ENCODE results near the gene ZNF106.

The ZNF106 gene

GRCh38 chr15:42490671-42491538 is at the start of gene ZNF106:
Gene ZNF106, minus strand, starts transcription at chr15:42491141. Its CDS starts 18,852 bp downstream, at chr15:42472289.
- peak; percentile 75 to 79 for DNase-seq

DNA sequence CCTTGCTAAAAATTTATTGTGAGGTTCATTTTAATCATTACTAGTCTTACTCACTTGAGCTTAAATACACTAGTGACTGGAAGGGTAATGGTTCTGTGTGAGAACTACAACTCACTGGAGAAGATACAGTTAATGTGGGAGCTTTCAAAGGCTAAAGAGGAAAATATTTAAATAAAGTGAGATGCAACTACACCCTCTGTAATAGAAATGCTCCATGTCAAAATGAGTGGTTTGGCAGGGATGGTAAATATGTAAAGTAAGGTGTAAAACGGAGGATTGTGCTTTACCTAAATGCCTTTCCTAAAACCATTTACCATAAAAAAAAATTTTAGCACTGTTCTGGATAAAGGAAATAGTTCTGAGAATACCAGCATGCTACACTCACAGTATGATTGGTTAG is 42.3 kb upstream of the ZNF106 start:
- no peak for DNase-seq

DNA sequence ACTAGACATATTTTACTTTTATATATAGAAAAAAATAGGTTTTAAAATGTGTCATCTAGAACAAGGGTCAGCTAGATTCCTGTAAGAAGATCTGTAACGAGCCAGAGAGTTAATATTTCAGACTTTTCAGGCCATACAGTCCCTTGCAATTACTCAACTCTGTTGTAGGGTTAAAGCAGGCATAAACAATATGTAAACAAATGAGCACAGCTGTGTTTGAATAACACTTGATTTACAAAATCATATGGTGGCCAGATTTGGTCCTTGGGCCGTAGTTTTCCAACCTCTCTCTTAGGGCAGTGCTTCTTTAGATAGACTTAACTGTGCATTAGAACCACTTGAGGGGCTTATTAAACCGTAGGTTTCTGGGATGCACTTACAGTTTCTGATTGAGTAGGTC is 38.0 kb upstream of the ZNF106 start:
- DNase-seq = no peak

DNA sequence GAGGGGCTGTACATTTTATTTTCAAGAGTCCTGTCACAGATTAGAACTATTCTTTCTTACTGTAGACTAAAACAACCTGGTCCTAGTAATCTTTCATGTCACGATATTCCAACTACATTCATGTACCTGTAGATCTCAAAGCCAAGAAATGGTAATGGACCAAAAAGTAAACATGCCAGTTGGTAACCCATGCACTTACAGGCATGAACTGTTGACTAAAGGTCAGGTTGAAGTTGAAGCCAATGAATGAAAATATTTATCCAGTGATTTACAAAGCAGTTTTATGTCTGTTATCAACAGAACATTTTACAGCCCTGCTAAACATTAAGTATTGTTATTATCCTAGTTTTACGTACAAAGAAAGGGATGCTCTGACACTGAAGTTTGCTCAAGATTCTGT is 32.4 kb upstream of the ZNF106 start:
- no peak for DNase-seq

DNA sequence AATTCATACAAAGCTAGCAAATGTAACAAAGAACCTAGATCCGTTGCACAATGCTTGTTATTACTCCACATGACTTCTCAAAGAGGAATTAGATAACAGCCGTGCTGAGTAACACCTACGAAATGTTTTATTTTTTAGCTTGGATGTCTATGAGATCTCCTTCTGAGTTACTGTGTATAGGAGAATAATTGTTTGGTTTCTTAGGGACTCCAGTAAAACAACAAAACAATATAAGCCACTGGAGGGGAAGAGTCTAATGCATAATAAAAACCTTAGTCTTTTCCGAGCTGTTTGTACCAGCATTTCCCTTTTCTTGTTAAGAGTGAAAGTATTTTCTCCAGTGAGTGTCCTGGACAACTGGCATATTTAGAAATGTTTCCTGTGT is 20.1 kb upstream of the ZNF106 start:
- no peak for DNase-seq

- DNase-seq = no peak
These were observed 19.5 kb upstream of the ZNF106 start for GRCh38 chr15:42510258-42511006.

- no peak for DNase-seq
These were observed 17.3 kb upstream of the ZNF106 start for GRCh38 chr15:42508263-42508690.

GRCh38 chr15:42507514-42507913 is 16.6 kb upstream of the ZNF106 start:
- DNase-seq = no peak

GRCh38 chr15:42504631-42505030 is 13.7 kb upstream of the ZNF106 start:
- DNase-seq = no peak

DNA sequence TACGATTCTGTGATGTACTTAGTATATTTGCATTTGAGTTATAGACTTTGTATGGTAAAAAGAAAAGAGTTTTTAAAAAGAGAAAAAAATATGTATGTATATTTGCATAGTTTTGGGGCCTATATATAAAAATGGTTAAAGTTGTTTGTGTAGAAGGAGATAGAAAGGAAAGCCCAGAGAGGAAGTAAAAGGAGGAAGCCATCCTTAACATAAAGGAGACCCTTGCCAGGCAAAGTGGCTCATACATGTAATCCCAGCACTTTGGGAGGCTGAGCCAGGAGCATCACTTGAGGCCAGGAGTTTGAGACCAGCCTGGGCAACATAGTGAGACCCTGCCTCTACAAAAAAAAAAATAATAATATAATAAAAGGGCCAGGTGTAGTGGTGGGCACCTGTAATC is 12.9 kb upstream of the ZNF106 start:
- no peak for DNase-seq

- no peak for DNase-seq
These were observed 11.5 kb upstream of the ZNF106 start for GRCh38 chr15:42502477-42502876.

DNA sequence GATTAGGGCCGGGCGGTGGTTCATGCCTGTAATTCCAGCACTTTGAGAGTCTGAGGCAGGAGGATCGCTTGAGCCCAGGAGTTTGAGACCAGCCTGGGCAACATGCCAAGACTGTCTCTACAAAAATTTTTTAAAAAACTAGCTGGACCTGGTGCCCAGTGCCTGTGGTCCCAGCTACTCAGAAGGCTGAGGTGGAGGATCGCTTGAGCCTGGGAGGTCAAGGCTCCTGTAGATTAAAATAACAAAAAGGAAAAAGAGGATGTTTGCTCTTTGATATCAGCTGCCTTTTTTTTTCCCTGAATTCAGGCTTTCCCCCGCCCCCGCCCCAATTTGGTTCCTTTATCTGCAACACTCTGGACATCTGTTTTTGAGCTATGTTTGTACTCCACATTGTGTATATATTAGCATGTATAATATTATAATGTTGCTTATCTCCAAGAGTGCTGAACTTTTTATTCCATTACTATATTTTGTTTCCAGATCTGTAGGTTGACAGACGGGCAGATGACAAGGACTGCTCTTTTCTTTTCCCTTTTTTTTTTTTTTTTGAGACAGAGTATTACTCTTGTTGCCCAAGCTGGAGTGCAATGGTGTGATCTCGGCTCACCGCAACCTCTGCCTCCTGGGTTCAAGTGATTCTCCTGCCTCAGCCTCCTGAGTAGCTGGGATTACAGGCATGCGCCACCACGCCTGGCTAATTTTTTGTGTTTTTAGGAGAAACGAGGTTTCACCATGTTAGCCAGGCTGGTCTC is 9.1 kb upstream of the ZNF106 start:
- no peak for DNase-seq

GRCh38 chr15:42498212-42499068 is 7.5 kb upstream of the ZNF106 start:
- DNase-seq = no peak

GRCh38 chr15:42495361-42496212 is 4.6 kb upstream of the ZNF106 start, which contains the start of gene SNAP23:
Gene SNAP23, plus strand, starts transcription at chr15:42495634. Its CDS starts 16,213 bp downstream, at chr15:42511847.
- peak; percentile 60 to 62 for DNase-seq

DNA sequence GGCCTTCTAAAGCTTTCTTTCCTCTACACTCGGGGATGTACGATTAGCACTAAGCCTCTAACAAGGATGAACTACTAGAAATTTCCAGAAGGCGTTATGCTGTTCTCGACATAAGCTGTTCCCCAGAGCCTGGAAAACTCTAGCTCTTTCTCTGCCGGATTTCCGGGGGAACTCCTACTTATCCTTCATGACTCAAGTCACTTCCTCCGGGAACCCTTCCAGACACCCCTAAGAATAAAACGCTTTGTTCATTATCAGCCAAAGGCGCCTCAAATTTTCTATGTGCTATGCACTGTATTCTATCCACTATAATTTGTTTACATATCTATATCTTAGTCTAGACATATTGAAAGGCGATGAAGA is 4.0 kb upstream of the ZNF106 start:
- no peak for DNase-seq

DNA sequence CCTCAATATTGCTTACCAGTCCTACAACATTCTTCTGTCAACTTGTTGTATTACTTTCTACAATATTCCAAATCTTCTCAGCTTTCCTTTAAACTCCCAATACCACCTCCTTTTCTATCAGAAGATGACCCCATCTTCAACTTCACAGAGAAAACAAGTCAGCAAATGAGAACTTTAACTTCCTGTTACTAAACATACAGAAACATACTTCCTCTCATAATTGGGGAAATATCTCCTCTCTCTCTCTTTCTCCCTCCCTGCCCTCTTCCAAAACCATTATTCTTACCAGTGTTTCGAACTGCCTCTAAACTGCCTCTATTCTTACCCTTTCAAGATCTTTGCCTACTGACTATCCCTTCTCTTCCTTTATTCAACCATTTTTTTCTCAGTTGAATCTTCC is 2.7 kb upstream of the ZNF106 start:
- no peak for DNase-seq

GRCh38 chr15:42491539-42492225 is 741 bp upstream of the ZNF106 start:
- DNase-seq = no peak

- no peak for DNase-seq
These were observed 660 bp downstream of the ZNF106 start for GRCh38 chr15:42490291-42490670.

DNA sequence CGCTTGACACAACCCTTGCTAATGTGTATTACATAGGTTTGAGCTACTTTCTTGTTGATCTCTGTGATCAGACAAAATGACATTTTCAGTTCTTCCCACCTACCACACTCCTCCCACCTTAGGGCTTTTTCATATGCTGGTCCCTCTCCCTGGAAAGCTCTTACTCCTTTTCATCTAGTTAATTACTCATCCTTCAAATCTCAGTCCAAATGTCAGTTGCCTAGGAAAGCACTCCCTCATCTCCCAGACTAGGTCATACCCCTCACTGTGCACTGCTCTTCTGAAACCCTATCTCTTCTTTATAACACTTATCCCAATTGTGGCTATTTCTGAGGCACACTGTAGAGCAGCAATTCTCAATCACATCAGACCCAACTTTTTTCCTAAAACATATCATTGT is 7.3 kb downstream of the ZNF106 start:
- DNase-seq = no peak

- no peak for DNase-seq
These were observed 8.2 kb downstream of the ZNF106 start for GRCh38 chr15:42482701-42483100.

DNA sequence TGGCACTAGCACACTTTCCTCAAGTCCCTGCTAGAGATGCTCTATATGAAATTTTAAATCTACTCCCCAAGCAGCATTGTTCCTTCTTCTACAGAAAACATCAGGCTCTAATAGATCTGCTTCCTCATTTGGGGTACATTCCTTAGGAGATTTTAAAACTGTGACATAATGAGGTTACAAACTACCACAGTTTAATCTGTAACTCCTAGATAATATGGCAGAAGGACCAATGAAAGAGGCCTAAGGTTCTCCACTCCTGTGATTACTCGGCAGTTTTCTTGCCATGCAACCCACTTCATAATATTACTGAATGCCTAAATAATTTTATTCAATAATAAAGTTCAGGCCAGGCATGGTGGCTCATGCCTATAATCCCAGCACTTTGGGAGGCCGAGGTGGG is 16.1 kb downstream of the ZNF106 start:
- DNase-seq = no peak

Data from activated CD4-positive, alpha-beta T cell treated with anti-CD3 and anti-CD28 coated beads, Interleukin-2, amount 50 U/mL, for 4 hours (primary cell).